IPS-20b (cell line): Measurements from ENCODE around the gene SLC27A4.
"Not testable (repeated sequence)": the region's sequence is repeated elsewhere in the genome, so short reads cannot be mapped to it uniquely, and the experiment has no call there.

ENCODE experiments used
- H3K27ac ChIP-seq: one replicate; pipeline ENCODE4 v1.5.1; 2013; ENCODE audit warnings: low read length
- H3K27me3 ChIP-seq: 2 replicates; pipeline ENCODE4 v1.6.1; 2013; ENCODE audit warnings: mild to moderate bottlenecking, low read length, inconsistent platforms; ENCODE audit not compliant: insufficient read depth
- H3K36me3 ChIP-seq: 2 replicates; pipeline ENCODE4 v1.6.1; 2013; ENCODE audit warnings: low read depth, mild to moderate bottlenecking, inconsistent platforms, low read length, moderate library complexity; ENCODE audit not compliant: insufficient read depth
- H3K4me1 ChIP-seq: 2 replicates; pipeline ENCODE4 v1.6.1; 2013; ENCODE audit warnings: mild to moderate bottlenecking, control low read depth, inconsistent platforms, low read length, moderate library complexity; ENCODE audit not compliant: insufficient read depth
- H3K4me3 ChIP-seq: 2 replicates; pipeline ENCODE4 v1.5.1; 2013; ENCODE audit warnings: mild to moderate bottlenecking, low read length, inconsistent platforms
- H3K9ac ChIP-seq: 2 replicates; pipeline ENCODE4 v1.6.1; 2013; ENCODE audit warnings: low read depth, mild to moderate bottlenecking, inconsistent platforms, low read length, moderate library complexity
- H3K9me3 ChIP-seq: 2 replicates; pipeline ENCODE4 v1.6.1; 2013; ENCODE audit warnings: mild to moderate bottlenecking, low read depth, low read length, inconsistent platforms; ENCODE audit not compliant: insufficient read depth

The SLC27A4 gene

DNA sequence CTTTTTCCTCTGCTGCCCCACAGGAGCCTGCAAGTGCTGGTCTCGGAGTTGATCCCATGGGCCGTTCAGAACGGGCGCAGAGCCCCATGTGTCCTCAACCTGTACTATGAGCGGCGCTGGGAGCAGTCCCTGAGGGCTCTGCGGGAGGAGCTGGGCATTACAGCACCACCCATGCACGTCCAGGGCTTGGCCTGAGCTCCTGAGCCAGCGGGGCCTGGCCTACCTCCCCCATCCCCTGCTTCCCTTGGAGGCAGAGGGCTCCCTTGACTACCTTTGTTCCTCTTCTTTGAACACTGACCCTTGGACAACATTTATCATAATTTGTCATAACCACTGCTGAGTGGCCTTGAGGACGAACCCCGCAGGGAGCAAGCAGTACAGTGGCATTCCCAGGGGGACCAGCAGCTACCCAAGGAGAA is 6.9 kb upstream of the SLC27A4 start:
- H3K9ac ChIP-seq, result no peak overlapping the region
- H3K4me3 ChIP-seq, result no peak overlapping the region

GRCh38 chr9:128335161-128335560 is 5.2 kb upstream of the SLC27A4 start:
- peaks cover 11% of the 10 kb centered on the region for H3K36me3 ChIP-seq

More for the DNA sequence above, 6.9 kb upstream of the SLC27A4 start:
- peaks cover 17% of the 10 kb centered on the region for H3K36me3 ChIP-seq
- no peaks in the 10 kb centered on the region for H3K4me1 ChIP-seq
- no peaks in the 10 kb centered on the region for H3K27me3 ChIP-seq
- no peaks in the 10 kb centered on the region for H3K9me3 ChIP-seq
- H3K27ac ChIP-seq, result no peak overlapping the region

GRCh38 chr9:128335914-128336313 is 4.4 kb upstream of the SLC27A4 start:
- Histone ChIP-seq H3K4me1 (no peaks in the 10 kb centered on the region), H3K27ac (no peak overlapping the region), H3K4me3 (no peak overlapping the region), H3K9ac (no peak overlapping the region), H3K27me3 (no peaks in the 10 kb centered on the region), H3K9me3 (no peaks in the 10 kb centered on the region), H3K36me3 (peaks cover 11% of the 10 kb centered on the region)

More at GRCh38 chr9:128335161-128335560, 5.2 kb upstream of the SLC27A4 start:
- Histone ChIP-seq H3K9me3 (no peaks in the 10 kb centered on the region), H3K4me3 (no peak overlapping the region), H3K4me1 (no peaks in the 10 kb centered on the region), H3K27ac (no peak overlapping the region), H3K27me3 (no peaks in the 10 kb centered on the region), H3K9ac (no peak overlapping the region)

- no peak overlapping the region for H3K9ac ChIP-seq
Observed at GRCh38 chr9:128337936-128338335, 2.4 kb upstream of the SLC27A4 start.

DNA sequence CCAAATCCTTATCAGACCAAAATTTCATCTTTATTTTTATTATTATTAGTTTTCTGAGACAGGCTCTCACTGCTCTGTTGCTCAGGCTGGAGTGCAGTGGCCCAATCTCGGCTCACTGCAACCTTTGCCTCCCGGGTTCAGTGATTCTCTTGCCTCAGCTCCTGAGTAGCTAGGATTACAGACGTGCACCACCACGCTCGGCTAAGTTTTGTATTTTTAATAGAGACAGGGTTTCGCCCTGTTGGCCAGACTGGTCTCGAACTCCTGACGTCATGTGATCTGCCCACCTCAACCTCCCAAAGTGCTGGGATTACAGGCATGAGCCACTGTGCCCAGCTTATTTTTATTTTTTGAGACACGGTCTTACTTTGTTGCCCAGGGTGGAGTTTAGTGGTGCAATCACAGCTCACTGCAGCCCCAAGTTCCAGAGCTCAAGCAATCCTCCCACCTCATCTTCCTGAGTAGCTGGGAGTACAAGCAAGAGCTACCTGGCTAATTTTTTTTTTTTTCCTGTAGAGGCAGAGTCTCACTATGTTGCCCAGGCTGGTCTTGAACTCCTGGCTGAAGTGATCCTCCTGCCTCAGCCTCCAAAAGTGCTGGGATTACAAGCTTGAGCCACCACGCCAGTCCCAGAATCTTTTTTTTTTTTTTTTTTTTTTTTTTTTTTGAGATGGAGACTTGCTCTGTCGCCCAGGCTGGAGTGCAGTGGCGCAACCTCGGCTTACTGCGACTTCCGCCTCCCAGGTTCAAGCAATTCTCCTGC is 1.3 kb upstream of the SLC27A4 start:
- H3K27ac ChIP-seq, H3K36me3 ChIP-seq, H3K9ac ChIP-seq, H3K27me3 ChIP-seq, H3K9me3 ChIP-seq, H3K4me1 ChIP-seq, H3K4me3 ChIP-seq: not testable (repeated sequence)

More at GRCh38 chr9:128337936-128338335, 2.4 kb upstream of the SLC27A4 start:
- no peak overlapping the region for H3K4me3 ChIP-seq
- H3K27ac ChIP-seq, result no peak overlapping the region
- H3K4me1 ChIP-seq, result no peaks in the 10 kb centered on the region
- peaks cover 3% of the 10 kb centered on the region; the same call in 1 of the 2 replicates for H3K27me3 ChIP-seq
- H3K9me3 ChIP-seq, result no peaks in the 10 kb centered on the region
- peaks cover 7% of the 10 kb centered on the region; the same call in 1 of the 2 replicates for H3K36me3 ChIP-seq

GRCh38 chr9:128340691-128341434 is 536 bp downstream of the SLC27A4 start:
- Histone ChIP-seq H3K27ac (no peak overlapping the region), H3K9ac (peak overlapping the region; percentile 58; the same call in 1 of the 2 replicates)

GRCh38 chr9:128341435-128341849 is 1.1 kb downstream of the SLC27A4 start:
- peak overlapping the region; percentile 85 for H3K4me3 ChIP-seq
- peaks cover 25% of the 10 kb centered on the region for H3K36me3 ChIP-seq
- H3K27me3 ChIP-seq, result peaks cover 3% of the 10 kb centered on the region; the same call in 1 of the 2 replicates
- no peaks in the 10 kb centered on the region for H3K4me1 ChIP-seq
- no peaks in the 10 kb centered on the region for H3K9me3 ChIP-seq
- H3K9ac ChIP-seq, result peak overlapping the region; percentile 58; the same call in 1 of the 2 replicates
- H3K27ac ChIP-seq, result no peak overlapping the region

More at GRCh38 chr9:128340691-128341434, 536 bp downstream of the SLC27A4 start:
- Histone ChIP-seq H3K4me3 (peak overlapping the region; percentile 85), H3K9me3 (no peaks in the 10 kb centered on the region), H3K27me3 (peaks cover 3% of the 10 kb centered on the region; the same call in 1 of the 2 replicates), H3K36me3 (peaks cover 23% of the 10 kb centered on the region), H3K4me1 (no peaks in the 10 kb centered on the region)

GRCh38 chr9:128342971-128343680 is 2.8 kb downstream of the SLC27A4 start:
- Histone ChIP-seq H3K9ac (no peak overlapping the region), H3K36me3 (peaks cover 39% of the 10 kb centered on the region)

GRCh38 chr9:128343855-128344254 is 3.5 kb downstream of the SLC27A4 start:
- Histone ChIP-seq H3K27me3 (peaks cover 3% of the 10 kb centered on the region; the same call in 1 of the 2 replicates), H3K9me3 (no peaks in the 10 kb centered on the region), H3K9ac (no peak overlapping the region), H3K27ac (no peak overlapping the region), H3K4me1 (no peaks in the 10 kb centered on the region), H3K36me3 (peaks cover 46% of the 10 kb centered on the region), H3K4me3 (no peak overlapping the region)

More at GRCh38 chr9:128342971-128343680, 2.8 kb downstream of the SLC27A4 start:
- no peaks in the 10 kb centered on the region for H3K4me1 ChIP-seq
- no peak overlapping the region for H3K27ac ChIP-seq
- H3K4me3 ChIP-seq, result no peak overlapping the region
- H3K27me3 ChIP-seq, result peaks cover 3% of the 10 kb centered on the region; the same call in 1 of the 2 replicates
- no peaks in the 10 kb centered on the region for H3K9me3 ChIP-seq

GRCh38 chr9:128344931-128345605 is 4.7 kb downstream of the SLC27A4 start:
- Histone ChIP-seq H3K4me1 (no peaks in the 10 kb centered on the region), H3K9ac (no peak overlapping the region), H3K4me3 (no peak overlapping the region), H3K9me3 (no peaks in the 10 kb centered on the region), H3K27me3 (peaks cover 3% of the 10 kb centered on the region; the same call in 1 of the 2 replicates), H3K36me3 (peaks cover 56% of the 10 kb centered on the region), H3K27ac (no peak overlapping the region)

- Histone ChIP-seq H3K27ac (no peak overlapping the region), H3K9ac (no peak overlapping the region), H3K4me1 (no peaks in the 10 kb centered on the region), H3K4me3 (no peak overlapping the region), H3K36me3 (peaks cover 54% of the 10 kb centered on the region), H3K9me3 (no peaks in the 10 kb centered on the region), H3K27me3 (no peaks in the 10 kb centered on the region)
Observed at GRCh38 chr9:128349125-128349524, 8.8 kb downstream of the SLC27A4 start.
